ENCODE data around the gene HAUS3. TPM values are rescaled to one million over a fixed set of nuclear protein-coding genes. Genes with fewer than 3 reads are reported as not detected.

The HAUS3 gene
- total and polyA plus RNA-seq, 2 of the 8 experiments (the other 6 are each of a cell fraction or from before 2014, with no cell fraction given), result 3.2 to 14.8 TPM

DNA sequence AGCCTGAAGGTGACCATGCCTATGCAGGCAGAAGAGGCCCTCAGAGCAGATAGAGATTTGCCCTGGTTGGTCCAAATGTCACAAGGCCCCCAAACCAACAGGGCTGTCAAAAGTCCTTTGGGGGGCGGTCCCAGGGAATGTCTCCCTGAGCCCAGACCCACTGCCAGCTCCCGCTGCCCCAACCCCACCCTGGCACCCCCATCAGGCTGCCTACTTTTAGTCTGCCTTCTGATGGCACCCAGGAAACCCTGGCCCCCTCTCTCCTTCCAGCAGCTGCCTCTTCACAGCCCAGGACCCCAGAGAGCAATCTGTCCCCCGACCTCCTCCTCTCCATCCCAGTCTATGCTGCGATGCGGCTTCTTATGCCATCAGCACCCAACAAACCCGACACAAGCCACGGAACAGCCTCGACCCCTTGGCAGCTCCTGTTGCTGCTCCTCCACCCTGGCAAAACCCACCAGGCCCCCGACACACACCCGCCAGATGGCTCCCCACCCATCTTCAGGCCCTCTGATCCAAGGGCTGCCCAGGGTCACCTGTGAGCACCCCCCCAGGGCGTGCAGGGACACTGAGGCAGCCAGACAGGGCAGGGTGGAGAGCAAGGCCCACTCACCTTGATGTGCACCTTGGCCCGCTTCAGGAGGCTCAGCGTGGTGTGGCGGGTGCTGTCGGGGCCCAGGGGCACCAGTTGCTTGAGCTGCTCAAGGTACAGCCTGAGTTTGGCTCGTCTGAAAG is 10.0 kb upstream of the HAUS3 start:
- DNase-seq (ENCODE audit: low read depth in 1 of 2, low spot score in 2 of 2) (peak in 1 of 2 experiments; percentile 39), FAIRE-seq (no peak)
- Histone ChIP-seq H2BK15ac (ENCODE audit: low read length) (no peak overlapping the region), H3K27ac (ENCODE audit: low read depth, low read length) (no peak overlapping the region), H2BK20ac (ENCODE audit: low read length) (no peak overlapping the region), H3K4me2 (ENCODE audit: insufficient read depth in 1 of 2, low read depth in 2 of 2, low read length in 2 of 2) (no peak overlapping the region), H3K4me3 (ENCODE audit: extremely low read depth in 1 of 4, insufficient read depth in 2 of 4, low read depth in 3 of 4, low read length in 4 of 4) (no peak overlapping the region), H4K8ac (ENCODE audit: extremely low read depth, insufficient read depth, low read length) (peak overlapping the region; percentile 25; the same call in 1 of the 2 replicates), H2BK120ac (replicated peaks; ENCODE audit: low read depth, low read length) (no peak overlapping the region), H2BK12ac (ENCODE audit: low read depth, low read length) (no peak overlapping the region), H2AK5ac (ENCODE audit: low read depth, low read length) (no peak overlapping the region), H3K14ac (ENCODE audit: insufficient read length) (no peak overlapping the region), H3K23me2 (ENCODE audit: low read depth, low read length) (no peaks in the 10 kb centered on the region), H4K5ac (ENCODE audit: insufficient read length, low read depth, low read length) (no peak overlapping the region), H3K79me1 (ENCODE audit: low read depth, low read length) (no peaks in the 10 kb centered on the region), H2BK5ac (ENCODE audit: low read depth, low read length) (no peak overlapping the region), H3K79me2 (ENCODE audit: control insufficient read depth in 1 of 2, insufficient read depth in 2 of 2, low read length in 2 of 2) (no peaks in the 10 kb centered on the region), H3K9me3 (ENCODE audit: insufficient read depth in 2 of 2, low read depth in 1 of 2, low read length in 1 of 2) (no peaks in the 10 kb centered on the region), H4K91ac (replicated peaks; ENCODE audit: insufficient read length, low read length) (no peak overlapping the region), H3K36me3 (ENCODE audit: control insufficient read depth in 2 of 4, insufficient read depth in 4 of 4, low read length in 3 of 4) (peaks cover 0 to 5% (median 2%) of the 10 kb centered on the region in 4 experiments; a peak in 2 of 8 replicates), H4K20me1 (replicated peaks in 1 of 2; ENCODE audit: control insufficient read depth in 1 of 2, insufficient read depth in 2 of 2, low read length in 2 of 2) (peaks cover 0 to 5% of the 10 kb centered on the region in 2 experiments), H2AFZ (ENCODE audit: low read length) (no peak overlapping the region), H3K9ac (replicated peaks in 1 of 4; ENCODE audit: extremely low read depth in 1 of 4, low read depth in 3 of 4, low read length in 3 of 4) (no peak overlapping the region), H3K4me1 (replicated peaks in 1 of 4; ENCODE audit: control insufficient read depth in 3 of 4, insufficient read depth in 4 of 4, low read length in 3 of 4) (0 out of 7 replicates have a peak, but pooled peaks cover 0 to 4% (median 0%) of the 10 kb centered on the region in 4 experiments), H3K23ac (ENCODE audit: insufficient read length) (no peak overlapping the region), H3K18ac (ENCODE audit: extremely low read depth, low read length) (no peak overlapping the region), H3K4ac (replicated peaks; ENCODE audit: insufficient read length, low read depth, low read length) (no peak overlapping the region), H3K27me3 (replicated peaks in 1 of 4; ENCODE audit: control insufficient read depth in 3 of 4, extremely low read depth in 1 of 4, insufficient read depth in 3 of 4, low read length in 3 of 4) (no peaks in the 10 kb centered on the region), H3K56ac (replicated peaks; ENCODE audit: insufficient read length, low read depth, low read length) (no peak overlapping the region)
- ChIA-PET POLR2A (ENCODE audit: partially characterized antibody) (interaction anchor here (0.8 kb wide), 1 partner anchor 13 kb away, joined by 3 read pairs; no protein-coding TSS in a partner anchor), CTCF (ENCODE audit: partially characterized antibody) (no interaction called here)
- TF ChIP-seq RBBP5 (IDR thresholded peaks at IDR 0.05; ENCODE audit: borderline replicate concordance, low read depth, low read length), result no peak
- TF ChIP-seq ASH2L (IDR thresholded peaks at IDR 0.05; ENCODE audit: low read length), result no peak
- TF ChIP-seq SP2 (IDR thresholded peaks at IDR 0.05; ENCODE audit: low read length), result no peak
- no peak for TF ChIP-seq MAFK (IDR thresholded peaks at IDR 0.05; ENCODE audit: low read depth, low read length)
- TF ChIP-seq, protein P1, sequence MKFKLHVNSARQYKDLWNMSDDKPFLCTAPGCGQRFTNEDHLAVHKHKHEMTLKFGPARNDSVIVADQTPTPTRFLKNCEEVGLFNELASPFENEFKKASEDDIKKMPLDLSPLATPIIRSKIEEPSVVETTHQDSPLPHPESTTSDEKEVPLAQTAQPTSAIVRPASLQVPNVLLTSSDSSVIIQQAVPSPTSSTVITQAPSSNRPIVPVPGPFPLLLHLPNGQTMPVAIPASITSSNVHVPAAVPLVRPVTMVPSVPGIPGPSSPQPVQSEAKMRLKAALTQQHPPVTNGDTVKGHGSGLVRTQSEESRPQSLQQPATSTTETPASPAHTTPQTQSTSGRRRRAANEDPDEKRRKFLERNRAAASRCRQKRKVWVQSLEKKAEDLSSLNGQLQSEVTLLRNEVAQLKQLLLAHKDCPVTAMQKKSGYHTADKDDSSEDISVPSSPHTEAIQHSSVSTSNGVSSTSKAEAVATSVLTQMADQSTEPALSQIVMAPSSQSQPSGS (IDR thresholded peaks at IDR 0.05; ENCODE audit: low read length), result no peak
- no peak for TF ChIP-seq KDM4A (IDR thresholded peaks at IDR 0.05; ENCODE audit: low read depth, low read length, severe bottlenecking)
- WGBS, 2 experiments (ENCODE audit: extremely low coverage in 1 of 2, insufficient coverage in 1 of 2, insufficient read length in 1 of 2, insufficient replicate concordance in 2 of 2, low coverage in 1 of 2, low lambda C conversion rate in 2 of 2, missing lambda C conversion rate in 1 of 2), result 91% methylated on average over 14 of the region's 16 CpGs; no CpG with 5 or more reads in 1 of the 2 experiments
